GM12878 (cell line): ENCODE data around the gene MUL1. TPM values are rescaled to one million over a fixed set of nuclear protein-coding genes. Genes with fewer than 3 reads are reported as not detected.

ENCODE experiments used
- ATAC-seq: fragments of 200-7000 bp; cut with Tn5 transposase; 3 replicates; pipeline ENCODE4 v1.9.1; 2020; ENCODE audit warnings: mild to moderate bottlenecking, moderate library complexity
- BruUV-seq: library from RNA; stranded (reverse); fragments of 400-500 nt; replicated peaks from 2 replicates; lab custom pipeline; 2021; lab: Mats Ljungman, UMichigan
- CTCF ChIA-PET: fragments of 300-600 bp; sonication (Branson Sonifier 250); formaldehyde crosslinking; extraction: SDS; loops from one replicate; lab custom pipeline; 2021; ENCODE audit warnings: inconsistent platforms; lab: Yijun Ruan, JAX
- POLR2A ChIA-PET: fragments of 350-600 bp; formaldehyde crosslinking; extraction: SDS; loops from one replicate; lab custom pipeline; 2021; ENCODE audit warnings: inconsistent platforms; lab: Charles Lee
- RAD21 ChIA-PET: fragments of 300-600 bp; sonication (Branson Sonifier 250); formaldehyde crosslinking; loops from one replicate; lab custom pipeline; 2023; ENCODE audit warnings: antibody characterized with exemption; ENCODE audit not compliant: unreplicated experiment; lab: Charles Lee
- SMC1A ChIA-PET: fragments of 300-600 bp; sonication (Branson Sonifier 250); formaldehyde crosslinking; loops from one replicate; lab custom pipeline; 2023; ENCODE audit not compliant: unreplicated experiment, uncharacterized antibody; lab: Charles Lee
- DNase-seq: peaks from one replicate; pipeline ENCODE4 v3.0.0-alpha.2; 2011; ENCODE audit warnings: low read depth, low spot score
- FAIRE-seq: peaks from 3 replicates; lab custom pipeline; 2011; peaks lifted over from hg19 to GRCh38; lab: Jason Lieb, UNC
- H2AFZ ChIP-seq: 2 replicates; pipeline ENCODE4 v1.6.0; 2011; ENCODE audit warnings: low read depth, low read length, control low read depth; ENCODE audit not compliant: control insufficient read depth
- H3K27ac ChIP-seq: 2 replicates; pipeline ENCODE4 v1.5.1; 2011; ENCODE audit warnings: control low read depth; ENCODE audit not compliant: control insufficient read depth, insufficient read depth
- H3K27me3 ChIP-seq, 2 experiments: replicated peaks in 1 of 2; 2 replicates each; pipeline versions ENCODE4 v1.6.0 to v1.6.1; 2011; ENCODE audit warnings: low read length in 1 of 2; ENCODE audit not compliant: control insufficient read depth in 2 of 2, insufficient read depth in 2 of 2
- H3K36me3 ChIP-seq, 2 experiments: 2 replicates each; pipeline ENCODE4 v1.5.1; 2011; ENCODE audit warnings: low read length in 1 of 2; ENCODE audit not compliant: control insufficient read depth in 2 of 2, insufficient read depth in 2 of 2
- H3K4me1 ChIP-seq: 2 replicates; pipeline ENCODE4 v1.6.1; 2011; ENCODE audit warnings: mild to moderate bottlenecking, low read length, moderate library complexity, mixed read lengths; ENCODE audit not compliant: control insufficient read depth, insufficient read depth
- H3K4me2 ChIP-seq: 2 replicates; pipeline ENCODE4 v1.6.0; 2011; ENCODE audit warnings: control low read depth; ENCODE audit not compliant: control insufficient read depth, insufficient read depth
- H3K4me3 ChIP-seq: fragments of 200-600 bp; sonication (generic); 2 replicates; pipeline ENCODE4 v1.5.1; 2016
- H3K79me2 ChIP-seq: 2 replicates; pipeline ENCODE4 v1.6.0; 2011; ENCODE audit warnings: low read length; ENCODE audit not compliant: control insufficient read depth, insufficient read depth
- H3K9ac ChIP-seq: 2 replicates; pipeline ENCODE4 v1.8.0; 2011; ENCODE audit warnings: low read length, control low read depth, mixed read lengths; ENCODE audit not compliant: control insufficient read depth, insufficient read depth
- H3K9me3 ChIP-seq: replicated peaks from 3 replicates; pipeline ENCODE4 v1.5.1; 2011; ENCODE audit warnings: mild to moderate bottlenecking, low read length; ENCODE audit not compliant: control insufficient read depth, insufficient read depth
- H4K20me1 ChIP-seq: 2 replicates; pipeline ENCODE4 v1.6.0; 2011; ENCODE audit not compliant: control insufficient read depth, insufficient read depth
- MXI1 ChIP-seq: fragments of 150-350 bp; IDR thresholded peaks from 2 replicates; pipeline ENCODE4 v1.6.1; 2011; ENCODE audit warnings: low read depth, mild to moderate bottlenecking, inconsistent platforms, low read length, improper control_type of control experiment
- RAD21 ChIP-seq: IDR thresholded peaks from 2 replicates; pipeline ENCODE4 v1.6.1; 2011; ENCODE audit warnings: mild to moderate bottlenecking, low read depth, low read length, moderate library complexity; ENCODE audit not compliant: insufficient read depth
- RAD51 ChIP-seq: fragments of 450-650 bp; IDR thresholded peaks from 2 replicates; pipeline ENCODE4 v1.6.1; 2016; ENCODE audit warnings: moderate library complexity, mild to moderate bottlenecking, inconsistent platforms
- TBL1XR1 ChIP-seq: IDR thresholded peaks from 2 replicates; pipeline ENCODE4 v1.6.1; 2012; ENCODE audit warnings: low read depth, low read length, improper control_type of control experiment
- YY1 ChIP-seq: IDR thresholded peaks from 2 replicates; pipeline ENCODE4 v1.6.1; 2011; ENCODE audit warnings: low read depth, mild to moderate bottlenecking, low read length
- ZBTB40 ChIP-seq: fragments of 450-650 bp; IDR thresholded peaks from 2 replicates; pipeline ENCODE4 v1.6.1; 2016; ENCODE audit warnings: mild to moderate bottlenecking, moderate library complexity, borderline replicate concordance
- ZNF207 ChIP-seq: fragments of 450-650 bp; IDR thresholded peaks from 2 replicates; pipeline ENCODE4 v1.6.1; 2014; ENCODE audit warnings: antibody characterized with exemption, mild to moderate bottlenecking, borderline replicate concordance
- WGBS: methylation state at CpG from one replicate; pipeline ENCODE4 v1.1.6; 2016; ENCODE audit warnings: low lambda C conversion rate; ENCODE audit not compliant: insufficient replicate concordance, insufficient coverage; ENCODE audit errors: missing lambda C conversion rate; 5-methylcytosine and 5-hydroxymethylcytosine counted together
- in situ Hi-C: fragments of 300-500 bp; cut with MboI; formaldehyde crosslinking; loops from 9 replicates; pipeline ENCODE4 v1.14.3; 2018; ENCODE audit warnings: mixed read lengths
- intact Hi-C: fragments of 100-400 bp; cut with micrococcal nuclease; formaldehyde crosslinking; loops from one replicate; pipeline ENCODE4 v1.14.2; 2022; ENCODE audit not compliant: unreplicated experiment
- polyA plus RNA-seq, 11 experiments: library from polyadenylated mRNA; depleted of rRNA in 4 of 11; unstranded in 6 of 11; stranded (reverse) in 5 of 11; fragments of >200 nt; fragmentation: Nextera tagmentation in 4 of 11; fragmentation: Illumina TruSeq in 1 of 11; extraction: Ambion mirVana in 4 of 11; extraction: Trizol in 1 of 11; gene quantifications; 1 replicate in 1 of 11; 2 replicates in 10 of 11; pipeline versions ENCODE4 v1.2.1 to v1.2.3, GENCODE V29; 2011 to 2016; ENCODE audit warnings: inconsistent platforms in 2 of 11, missing spikeins in 2 of 11, low read depth in 1 of 11
- total RNA-seq, 4 experiments: library from RNA; depleted of rRNA in 3 of 4; stranded (reverse); fragments of >200 nt in 3 of 4; fragmentation: Illumina TruSeq in 1 of 4; extraction: Trizol in 1 of 4; gene quantifications; 2 replicates each; pipeline versions ENCODE4 v1.2.1 to v1.2.3, GENCODE V29; 2013 to 2021
- TF ChIP-seq, protein P1 (sequence below): fragments of 450-650 bp; formaldehyde crosslinking; IDR thresholded peaks from 2 replicates; pipeline ENCODE4 v1.4.0; 2022; ENCODE audit warnings: mild to moderate bottlenecking, moderate library complexity

MUL1 gene
- total and polyA plus RNA-seq, 10 of the 15 experiments (the other 5 are each of a cell fraction or from before 2014, with no cell fraction given): 4.9 to 27.0 (median 15.5) TPM

GRCh38 chr1:20462397-20462796 is 45.6 kb downstream of the MUL1 start:
- intact Hi-C loops: no loop called here
- ChIA-PET CTCF (interaction anchor here (0.7 to 2.0 kb wide), 2 partner anchors 32 to 60 kb away, joined by 3 to 7 read pairs; no protein-coding TSS in a partner anchor), RAD21 (no interaction called here)

More at GRCh38 chr1:20462397-20462796, 45.6 kb downstream of the MUL1 start:
- H3K79me2 ChIP-seq: no peaks in the 10 kb centered on the region
- 31% methylated on average over 3 of the region's 3 CpGs for WGBS
- TF ChIP-seq MXI1 (no peak), RAD21 (no peak), ZNF207 (no peak), YY1 (no peak), ZBTB40 (no peak), TBL1XR1 (no peak), RAD51 (no peak)
- TF ChIP-seq, protein P1, sequence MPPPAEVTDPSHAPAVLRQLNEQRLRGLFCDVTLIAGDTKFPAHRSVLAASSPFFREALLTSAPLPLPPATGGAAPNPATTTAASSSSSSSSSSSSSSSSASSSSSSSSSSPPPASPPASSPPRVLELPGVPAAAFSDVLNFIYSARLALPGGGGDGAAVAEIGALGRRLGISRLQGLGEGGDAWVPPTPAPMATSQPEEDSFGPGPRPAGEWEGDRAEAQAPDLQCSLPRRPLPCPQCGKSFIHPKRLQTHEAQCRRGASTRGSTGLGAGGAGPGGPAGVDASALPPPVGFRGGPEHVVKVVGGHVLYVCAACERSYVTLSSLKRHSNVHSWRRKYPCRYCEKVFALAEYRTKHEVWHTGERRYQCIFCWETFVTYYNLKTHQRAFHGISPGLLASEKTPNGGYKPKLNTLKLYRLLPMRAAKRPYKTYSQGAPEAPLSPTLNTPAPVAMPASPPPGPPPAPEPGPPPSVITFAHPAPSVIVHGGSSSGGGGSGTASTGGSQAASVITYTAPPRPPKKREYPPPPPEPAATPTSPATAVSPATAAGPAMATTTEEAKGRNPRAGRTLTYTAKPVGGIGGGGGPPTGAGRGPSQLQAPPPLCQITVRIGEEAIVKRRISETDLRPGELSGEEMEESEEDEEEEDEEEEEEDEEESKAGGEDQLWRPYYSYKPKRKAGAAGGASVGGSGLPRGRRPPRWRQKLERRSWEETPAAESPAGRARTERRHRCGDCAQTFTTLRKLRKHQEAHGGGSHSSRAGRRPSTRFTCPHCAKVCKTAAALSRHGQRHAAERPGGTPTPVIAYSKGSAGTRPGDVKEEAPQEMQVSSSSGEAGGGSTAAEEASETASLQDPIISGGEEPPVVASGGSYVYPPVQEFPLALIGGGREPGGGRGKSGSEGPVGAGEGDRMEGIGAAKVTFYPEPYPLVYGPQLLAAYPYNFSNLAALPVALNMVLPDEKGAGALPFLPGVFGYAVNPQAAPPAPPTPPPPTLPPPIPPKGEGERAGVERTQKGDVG (CRISPR knock-in tag): no peak
- TF ChIP-seq, all 136 proteins: peak for 0
- POLR2A ChIA-PET: no interaction called here
- DNase-seq: no peak
- SMC1A ChIA-PET: no interaction called here
- H4K20me1 ChIP-seq: no peaks in the 10 kb centered on the region
- no peak overlapping the region for H2AFZ ChIP-seq
- no peak overlapping the region for H3K27ac ChIP-seq
- H3K4me3 ChIP-seq: no peak overlapping the region
- FAIRE-seq: no peak
- in situ Hi-C loops: no loop called here
- H3K4me1 ChIP-seq: no peaks in the 10 kb centered on the region
- no peaks in the 10 kb centered on the region for H3K27me3 ChIP-seq
- no TSS peak for BruUV-seq
- H3K36me3 ChIP-seq: no peaks in the 10 kb centered on the region
- no peak for ATAC-seq
- no peaks in the 10 kb centered on the region; the same call in 2 of the 3 replicates for H3K9me3 ChIP-seq
- H3K9ac ChIP-seq: no peak overlapping the region
- H3K4me2 ChIP-seq: no peak overlapping the region
